Dermis lymphatic vessel endothelial cell (primary cell): ENCODE results near the gene ERRFI1. TPM values are rescaled to one million over a fixed set of nuclear protein-coding genes. Genes with fewer than 3 reads are reported as not detected.

Experiments
- total RNA-seq: library from RNA; depleted of rRNA; stranded (reverse); fragments of >200 nt; gene quantifications from 2 replicates; pipeline ENCODE4 v1.2.1, GENCODE V29; 2014

The ERRFI1 gene, protein sequence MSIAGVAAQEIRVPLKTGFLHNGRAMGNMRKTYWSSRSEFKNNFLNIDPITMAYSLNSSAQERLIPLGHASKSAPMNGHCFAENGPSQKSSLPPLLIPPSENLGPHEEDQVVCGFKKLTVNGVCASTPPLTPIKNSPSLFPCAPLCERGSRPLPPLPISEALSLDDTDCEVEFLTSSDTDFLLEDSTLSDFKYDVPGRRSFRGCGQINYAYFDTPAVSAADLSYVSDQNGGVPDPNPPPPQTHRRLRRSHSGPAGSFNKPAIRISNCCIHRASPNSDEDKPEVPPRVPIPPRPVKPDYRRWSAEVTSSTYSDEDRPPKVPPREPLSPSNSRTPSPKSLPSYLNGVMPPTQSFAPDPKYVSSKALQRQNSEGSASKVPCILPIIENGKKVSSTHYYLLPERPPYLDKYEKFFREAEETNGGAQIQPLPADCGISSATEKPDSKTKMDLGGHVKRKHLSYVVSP
- total RNA-seq = 54.5 and 121 TPM in 2 replicates

DNA sequence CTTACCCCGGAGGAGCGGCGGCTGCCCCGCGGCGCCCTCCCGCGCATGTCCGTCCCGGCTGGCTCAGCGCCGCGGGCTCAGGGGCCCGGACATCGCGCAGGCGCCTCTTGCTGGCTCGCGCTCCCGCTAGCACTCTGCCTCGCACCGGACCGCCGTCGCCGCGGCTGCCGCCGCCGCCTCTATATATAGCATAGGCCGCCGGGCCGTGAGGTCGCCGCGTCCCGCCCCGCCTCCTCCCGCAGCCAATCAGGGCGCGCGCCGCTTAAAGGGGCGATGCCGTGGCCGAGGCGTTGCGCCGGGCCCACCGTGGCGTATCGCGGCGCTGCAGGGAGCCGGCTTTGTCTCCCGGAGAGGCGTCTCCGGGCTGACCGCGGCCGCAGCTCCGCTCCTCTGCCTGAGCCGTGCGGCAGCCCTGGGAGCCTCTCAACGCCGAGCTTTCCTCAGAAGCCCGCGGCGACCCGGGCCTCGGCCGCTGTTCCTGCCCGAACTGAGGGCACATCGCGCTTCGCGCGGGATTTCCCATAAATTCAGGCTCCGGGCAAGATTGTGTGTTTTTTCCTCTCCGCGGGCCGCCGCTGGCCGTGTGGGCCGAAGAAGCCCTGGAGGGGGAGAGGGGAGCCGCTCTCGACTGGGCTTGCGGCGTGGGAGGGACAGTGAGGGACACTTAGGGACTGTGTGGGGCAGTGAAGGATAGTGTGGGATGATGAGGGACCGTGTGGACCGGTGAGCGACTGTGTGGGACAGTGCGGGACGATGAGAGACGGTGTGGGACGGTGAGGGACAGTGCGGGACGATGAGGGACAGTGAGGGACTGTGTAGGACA is at the start of gene ERRFI1:
Gene ERRFI1 (minus strand): TSS at position 157 of the 823 bp plus-strand sequence. CDS start 10,690 bp downstream, outside the sequence.

Other genes with a start within 250 kb of the ERRFI1 start
- gene PER3, start 242.0 kb downstream of the ERRFI1 start, total RNA-seq = 1.6 and 2.1 TPM in 2 replicates
- 0.33 TPM in 1 of 2 replicates, not detected in the other for gene UTS2, start 173.2 kb downstream of the ERRFI1 start, total RNA-seq
- under 0.01 and 0.11 TPM in 2 replicates for gene TNFRSF9, start 85.5 kb downstream of the ERRFI1 start, total RNA-seq
- 201 and 228 TPM in 2 replicates for gene PARK7, start 64.6 kb downstream of the ERRFI1 start, total RNA-seq